OCI-LY3 (cell line): ENCODE results near the gene ZRANB1.

ENCODE experiments used
- H2AFZ ChIP-seq: fragments of 200-600, 300-600 bp; shearing (Covaris generic); 2 replicates; pipeline ENCODE4 v1.6.0; 2014; ENCODE audit warnings: antibody characterized with exemption, low read depth, low read length
- H3K27ac ChIP-seq: fragments of 200-600, 300-600 bp; sonication (generic); 2 replicates; pipeline ENCODE4 v1.5.1; 2014; ENCODE audit warnings: mild to moderate bottlenecking, low read length, moderate library complexity, mixed read lengths
- H3K27me3 ChIP-seq: fragments of 200-600, 300-600 bp; sonication (generic); 2 replicates; pipeline ENCODE4 v1.6.1; 2014; ENCODE audit warnings: low read depth, low read length, mixed read lengths
- H3K36me3 ChIP-seq: fragments of 200-600, 300-600 bp; sonication (generic); replicated peaks from 2 replicates; pipeline ENCODE3; 2014; ENCODE audit warnings: low read depth, low read length, mixed read lengths
- H3K4me1 ChIP-seq: fragments of 300-600, 200-600 bp; sonication (generic); 2 replicates; pipeline ENCODE4 v1.6.1; 2014; ENCODE audit warnings: low read length, mixed read lengths
- H3K4me2 ChIP-seq: fragments of 200-600, 300-600 bp; sonication (generic); 2 replicates; pipeline ENCODE4 v1.6.1; 2014; ENCODE audit warnings: low read length, mixed read lengths
- H3K4me3 ChIP-seq: fragments of 300-600, 200-600 bp; sonication (generic); 2 replicates; pipeline ENCODE4 v1.5.1; 2014; ENCODE audit warnings: antibody characterized with exemption, mild to moderate bottlenecking, low read length, moderate library complexity
- H3K79me2 ChIP-seq: fragments of 300-600, 200-600 bp; shearing (Covaris generic); 2 replicates; pipeline ENCODE4 v1.6.1; 2014; ENCODE audit warnings: mild to moderate bottlenecking, low read length, mixed read lengths
- H3K9ac ChIP-seq: fragments of 300-600, 200-600 bp; shearing (Covaris generic); 2 replicates; pipeline ENCODE4 v1.6.0; 2014; ENCODE audit warnings: mild to moderate bottlenecking, low read length, moderate library complexity
- H3K9me3 ChIP-seq: fragments of 200-600, 300-600 bp; shearing (Covaris generic); 2 replicates; pipeline ENCODE4 v1.6.1; 2014; ENCODE audit warnings: low read length, mixed read lengths; ENCODE audit not compliant: insufficient read depth
- H4K20me1 ChIP-seq: fragments of 200-600, 300-600 bp; sonication (generic); 2 replicates; pipeline ENCODE4 v1.6.1; 2016; ENCODE audit warnings: low read length, mixed read lengths; ENCODE audit not compliant: insufficient read depth
- EZH2phosphoT487 ChIP-seq: fragments of 200-600 bp; shearing (Covaris generic); IDR thresholded peaks from 2 replicates; pipeline ENCODE4 v1.6.1; 2018; ENCODE audit warnings: antibody characterized with exemption, mixed run types, low read depth
- TF ChIP-seq, protein P1 (sequence below): fragments of 200-600, 300-600 bp; sonication (generic); IDR thresholded peaks from 2 replicates; pipeline ENCODE4 v1.5.1; 2014; ENCODE audit warnings: antibody characterized with exemption, low read length, low read depth

Gene ZRANB1

DNA sequence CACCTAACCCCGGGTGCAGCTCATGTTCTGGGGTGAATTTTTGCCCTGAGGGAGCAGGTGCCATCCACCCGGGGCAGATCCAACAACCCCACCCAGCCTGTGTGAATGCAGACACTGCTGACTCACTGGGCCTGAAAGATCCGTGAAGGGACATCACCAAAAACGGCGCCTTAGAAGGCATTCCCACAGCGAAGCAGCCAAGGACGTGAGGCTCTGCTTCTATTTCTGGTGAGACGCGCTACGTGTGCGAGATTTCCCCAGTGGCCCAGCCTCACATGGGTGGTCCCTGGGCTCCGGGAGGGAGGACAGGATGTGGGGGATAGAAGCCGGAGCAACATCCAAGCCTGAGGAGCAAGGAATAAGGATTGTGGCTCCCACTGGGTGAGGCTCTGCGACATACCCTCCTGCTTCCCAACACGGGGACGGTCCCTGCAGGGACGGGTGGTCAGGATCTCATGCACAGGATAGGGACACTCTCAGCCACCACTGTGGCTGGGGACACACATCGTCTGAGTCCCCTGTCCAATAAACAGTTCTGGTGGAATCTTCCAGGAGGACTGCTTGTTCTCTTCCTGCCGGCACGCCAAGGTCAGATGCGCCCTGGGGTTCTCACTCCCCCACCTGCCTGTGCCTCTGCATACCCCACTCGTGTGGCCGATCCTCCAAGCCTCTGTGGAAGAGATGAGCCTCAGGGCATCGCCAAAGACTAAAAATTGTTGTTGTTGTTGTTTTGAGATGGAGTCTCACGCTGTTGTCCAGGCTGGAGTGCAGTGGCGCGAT is 70.2 kb downstream of the ZRANB1 start:
- Histone ChIP-seq H2AFZ (no peak overlapping the region), H4K20me1 (no peaks in the 10 kb centered on the region), H3K9ac (no peak overlapping the region), H3K9me3 (no peaks in the 10 kb centered on the region), H3K36me3 (no peaks in the 10 kb centered on the region), H3K79me2 (no peaks in the 10 kb centered on the region), H3K4me3 (no peak overlapping the region), H3K4me1 (no peaks in the 10 kb centered on the region), H3K27me3 (0 out of 2 replicates have a peak, but pooled peaks cover 4% of the 10 kb centered on the region), H3K4me2 (no peak overlapping the region), H3K27ac (no peak overlapping the region)
- no peak for TF ChIP-seq EZH2phosphoT487
- TF ChIP-seq, protein P1, sequence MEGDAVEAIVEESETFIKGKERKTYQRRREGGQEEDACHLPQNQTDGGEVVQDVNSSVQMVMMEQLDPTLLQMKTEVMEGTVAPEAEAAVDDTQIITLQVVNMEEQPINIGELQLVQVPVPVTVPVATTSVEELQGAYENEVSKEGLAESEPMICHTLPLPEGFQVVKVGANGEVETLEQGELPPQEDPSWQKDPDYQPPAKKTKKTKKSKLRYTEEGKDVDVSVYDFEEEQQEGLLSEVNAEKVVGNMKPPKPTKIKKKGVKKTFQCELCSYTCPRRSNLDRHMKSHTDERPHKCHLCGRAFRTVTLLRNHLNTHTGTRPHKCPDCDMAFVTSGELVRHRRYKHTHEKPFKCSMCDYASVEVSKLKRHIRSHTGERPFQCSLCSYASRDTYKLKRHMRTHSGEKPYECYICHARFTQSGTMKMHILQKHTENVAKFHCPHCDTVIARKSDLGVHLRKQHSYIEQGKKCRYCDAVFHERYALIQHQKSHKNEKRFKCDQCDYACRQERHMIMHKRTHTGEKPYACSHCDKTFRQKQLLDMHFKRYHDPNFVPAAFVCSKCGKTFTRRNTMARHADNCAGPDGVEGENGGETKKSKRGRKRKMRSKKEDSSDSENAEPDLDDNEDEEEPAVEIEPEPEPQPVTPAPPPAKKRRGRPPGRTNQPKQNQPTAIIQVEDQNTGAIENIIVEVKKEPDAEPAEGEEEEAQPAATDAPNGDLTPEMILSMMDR: no peak

DNA sequence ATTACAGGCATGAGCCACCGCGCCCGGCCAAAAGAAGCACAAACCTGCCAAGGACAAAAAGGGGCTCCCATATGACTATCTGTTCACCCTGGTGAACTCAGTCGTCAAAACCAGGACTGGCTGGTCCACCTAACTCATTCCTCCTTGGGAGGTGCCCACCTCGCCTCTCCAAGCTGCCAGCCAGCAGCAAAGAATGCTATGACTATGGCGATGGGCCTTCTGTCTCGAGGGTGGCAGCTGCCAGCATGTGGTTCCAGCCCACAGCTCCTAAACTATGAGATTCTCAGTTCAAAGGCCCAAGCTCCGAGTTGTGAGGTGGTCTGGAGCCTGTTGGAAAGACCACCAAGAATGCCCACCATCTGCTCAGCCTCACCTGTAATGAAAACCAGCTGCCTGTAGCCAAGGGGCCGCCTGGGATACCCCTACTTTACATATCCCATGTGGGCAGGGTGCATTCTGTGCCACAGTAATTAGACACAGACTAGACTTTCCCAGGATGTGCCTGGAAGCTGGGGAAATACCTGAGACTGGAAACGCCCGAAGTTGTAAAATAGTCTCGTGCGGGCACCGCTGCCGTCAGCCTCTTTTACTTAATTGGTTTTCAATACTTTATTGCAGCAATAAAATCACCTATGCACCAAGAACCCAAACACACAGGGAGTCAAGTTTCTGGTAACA is 71.1 kb downstream of the ZRANB1 start:
- no peaks in the 10 kb centered on the region for H3K4me1 ChIP-seq
- H3K4me3 ChIP-seq: no peak overlapping the region
- H3K4me2 ChIP-seq: no peak overlapping the region
- no peaks in the 10 kb centered on the region for H4K20me1 ChIP-seq
- no peaks in the 10 kb centered on the region for H3K79me2 ChIP-seq
- 0 out of 2 replicates have a peak, but pooled peaks cover 4% of the 10 kb centered on the region for H3K27me3 ChIP-seq
- no peak overlapping the region for H3K27ac ChIP-seq
- no peak overlapping the region for H2AFZ ChIP-seq
- H3K9ac ChIP-seq: no peak overlapping the region
- TF ChIP-seq EZH2phosphoT487: no peak
- TF ChIP-seq, protein P1: no peak
- no peaks in the 10 kb centered on the region for H3K36me3 ChIP-seq
- H3K9me3 ChIP-seq: no peaks in the 10 kb centered on the region

DNA sequence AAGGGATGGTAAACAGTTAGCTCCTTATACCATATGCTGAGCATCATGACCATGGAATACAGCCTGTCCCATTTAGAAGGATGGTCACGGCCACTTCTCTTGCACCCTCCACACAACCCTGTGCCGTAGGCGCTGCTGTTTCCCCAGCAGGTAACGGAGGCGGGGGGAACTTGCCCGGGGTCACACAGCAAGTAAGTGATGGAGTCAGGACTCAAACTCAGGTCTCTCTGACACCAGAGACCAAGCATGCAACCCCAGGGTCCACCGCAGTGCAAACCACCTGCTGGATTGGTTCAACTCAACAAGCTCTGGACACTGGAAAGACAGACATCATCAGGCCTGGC is 71.6 kb downstream of the ZRANB1 start:
- no peaks in the 10 kb centered on the region for H3K36me3 ChIP-seq
- H3K27me3 ChIP-seq: 0 out of 2 replicates have a peak, but pooled peaks cover 4% of the 10 kb centered on the region
- no peaks in the 10 kb centered on the region for H3K9me3 ChIP-seq
- H3K79me2 ChIP-seq: no peaks in the 10 kb centered on the region
- H3K4me3 ChIP-seq: no peak overlapping the region
- H3K4me1 ChIP-seq: no peaks in the 10 kb centered on the region
- H4K20me1 ChIP-seq: no peaks in the 10 kb centered on the region
- TF ChIP-seq, protein P1: no peak
- no peak for TF ChIP-seq EZH2phosphoT487
- no peak overlapping the region for H3K9ac ChIP-seq
- no peak overlapping the region for H3K27ac ChIP-seq
- no peak overlapping the region for H3K4me2 ChIP-seq
- no peak overlapping the region for H2AFZ ChIP-seq

DNA sequence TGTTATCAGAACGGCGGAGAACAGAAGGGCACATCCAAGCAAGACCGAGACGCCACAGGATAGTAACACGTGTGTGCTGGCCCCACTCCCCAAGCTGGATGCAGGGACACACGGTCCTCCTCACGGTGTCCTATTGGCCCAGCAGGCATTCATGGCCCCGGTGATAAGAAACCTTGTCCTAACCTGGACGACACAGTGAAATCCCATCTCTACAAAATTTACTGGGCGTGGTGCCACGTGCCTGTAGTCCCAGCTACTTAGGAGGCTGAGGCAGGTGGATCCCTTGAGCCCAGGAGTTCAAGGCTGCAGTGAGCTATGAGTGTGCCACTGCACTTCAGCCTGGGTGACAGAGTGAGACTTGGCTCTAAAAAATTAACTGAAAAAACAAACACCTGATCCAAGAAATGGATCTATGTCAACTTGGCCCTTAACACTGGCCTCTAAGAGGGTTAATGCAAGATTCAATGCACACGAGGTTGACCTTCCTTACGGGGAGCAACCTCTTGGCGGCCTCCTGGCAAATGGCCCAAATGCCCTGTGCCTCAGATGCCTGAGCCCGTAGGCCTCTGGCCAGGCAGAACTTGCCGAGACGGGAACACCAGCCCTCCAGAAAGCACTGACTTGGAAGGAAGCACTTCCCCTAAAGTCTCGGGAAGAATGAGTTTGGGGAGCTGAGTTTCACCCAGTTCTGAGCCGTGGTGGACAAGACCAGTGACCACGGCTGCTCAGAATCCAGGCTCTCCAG is 72.3 kb downstream of the ZRANB1 start:
- TF ChIP-seq, protein P1: no peak
- TF ChIP-seq EZH2phosphoT487: no peak
- no peaks in the 10 kb centered on the region for H3K36me3 ChIP-seq

More for the DNA sequence above, 72.3 kb downstream of the ZRANB1 start:
- Histone ChIP-seq H3K4me2 (no peak overlapping the region), H3K4me1 (no peaks in the 10 kb centered on the region), H3K9ac (no peak overlapping the region), H3K79me2 (no peaks in the 10 kb centered on the region), H3K27ac (no peak overlapping the region), H3K27me3 (0 out of 2 replicates have a peak, but pooled peaks cover 4% of the 10 kb centered on the region), H2AFZ (no peak overlapping the region), H3K9me3 (no peaks in the 10 kb centered on the region), H4K20me1 (no peaks in the 10 kb centered on the region), H3K4me3 (no peak overlapping the region)
